Ishikawa (cell line): ENCODE measurements around the gene HLCS.

Experiments used
- CEBPB ChIP-seq: IDR thresholded peaks from 2 replicates; pipeline ENCODE4 v1.6.1; 2012
- CREB1 ChIP-seq: IDR thresholded peaks from 2 replicates; pipeline ENCODE4 v1.6.1; 2012; ENCODE audit warnings: low read depth
- EGR1 ChIP-seq: IDR thresholded peaks from 2 replicates; pipeline ENCODE4 v1.6.1; 2012
- EP300 ChIP-seq: IDR thresholded peaks from 2 replicates; pipeline ENCODE4 v1.6.1; 2012; ENCODE audit warnings: borderline replicate concordance
- FOXM1 ChIP-seq: IDR thresholded peaks from 2 replicates; pipeline ENCODE4 v1.6.1; 2012; ENCODE audit warnings: low read depth, borderline replicate concordance
- NFIC ChIP-seq: IDR thresholded peaks from 2 replicates; pipeline ENCODE4 v1.6.1; 2012
- RAD21 ChIP-seq: IDR thresholded peaks from 2 replicates; pipeline ENCODE4 v1.6.1; 2012; ENCODE audit warnings: low read depth
- TAF1 ChIP-seq: IDR thresholded peaks from 2 replicates; pipeline ENCODE4 v1.6.1; 2012; ENCODE audit warnings: low read depth, mild to moderate bottlenecking
- TCF12 ChIP-seq: IDR thresholded peaks from 2 replicates; pipeline ENCODE4 v1.6.1; 2012; ENCODE audit warnings: low read depth
- TEAD4 ChIP-seq: IDR thresholded peaks from 2 replicates; pipeline ENCODE4 v1.6.1; 2012
- YY1 ChIP-seq: IDR thresholded peaks from 2 replicates; pipeline ENCODE4 v1.6.1; 2012; ENCODE audit warnings: low read depth
- ZBTB7A ChIP-seq: IDR thresholded peaks from 2 replicates; pipeline ENCODE4 v1.6.1; 2012; ENCODE audit warnings: low read depth
- TF ChIP-seq, protein P1 (sequence below): IDR thresholded peaks from 2 replicates; pipeline ENCODE4 v1.6.1; 2012
- TF ChIP-seq, protein P2 (sequence below): IDR thresholded peaks from 2 replicates; pipeline ENCODE4 v1.6.1; 2012; ENCODE audit warnings: low read depth, mild to moderate bottlenecking
- TF ChIP-seq, protein P3 (sequence below): IDR thresholded peaks from 2 replicates; pipeline ENCODE4 v1.6.1; 2012

HLCS gene

DNA sequence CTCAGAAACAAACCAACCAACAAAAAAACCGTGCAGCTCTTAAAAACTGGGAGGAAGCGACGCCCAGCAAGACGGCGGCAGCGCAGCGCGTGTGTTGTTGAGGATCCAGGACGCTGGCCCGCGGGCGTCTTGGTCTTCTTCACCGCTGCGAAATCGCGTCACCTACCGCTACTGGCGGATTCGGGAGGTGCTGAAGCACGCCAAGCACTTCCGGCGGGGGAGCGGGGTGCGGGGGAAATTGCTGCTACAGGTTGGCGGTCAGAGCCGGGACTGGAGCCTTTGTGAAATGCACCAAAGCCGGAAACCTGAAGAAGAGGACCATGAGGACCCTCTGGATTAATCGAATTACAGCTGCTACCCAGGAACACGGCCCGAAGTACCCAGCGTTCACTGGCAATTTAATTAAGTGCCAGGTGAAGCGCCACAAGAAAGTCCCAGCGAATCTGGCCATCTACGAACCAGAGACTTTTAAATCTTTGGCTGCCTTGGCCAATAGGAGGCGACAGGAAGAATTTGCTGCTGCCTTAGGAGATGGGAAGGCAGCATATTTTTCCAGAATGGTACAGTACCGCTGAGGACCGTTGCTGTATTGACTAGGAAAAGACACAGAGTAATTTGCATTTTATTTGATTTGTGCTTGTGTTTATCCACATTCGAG, 28.2 kb upstream of the HLCS start:
- no peak for TF ChIP-seq TEAD4
- no peak for TF ChIP-seq NFIC
- TF ChIP-seq ZBTB7A, result no peak
- TF ChIP-seq, protein P1, sequence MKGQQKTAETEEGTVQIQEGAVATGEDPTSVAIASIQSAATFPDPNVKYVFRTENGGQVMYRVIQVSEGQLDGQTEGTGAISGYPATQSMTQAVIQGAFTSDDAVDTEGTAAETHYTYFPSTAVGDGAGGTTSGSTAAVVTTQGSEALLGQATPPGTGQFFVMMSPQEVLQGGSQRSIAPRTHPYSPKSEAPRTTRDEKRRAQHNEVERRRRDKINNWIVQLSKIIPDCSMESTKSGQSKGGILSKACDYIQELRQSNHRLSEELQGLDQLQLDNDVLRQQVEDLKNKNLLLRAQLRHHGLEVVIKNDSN, result no peak
- no peak for TF ChIP-seq TCF12
- no peak for TF ChIP-seq TAF1
- TF ChIP-seq FOXM1, result no peak
- TF ChIP-seq YY1, result no peak
- TF ChIP-seq EGR1, result no peak
- TF ChIP-seq, protein P2, sequence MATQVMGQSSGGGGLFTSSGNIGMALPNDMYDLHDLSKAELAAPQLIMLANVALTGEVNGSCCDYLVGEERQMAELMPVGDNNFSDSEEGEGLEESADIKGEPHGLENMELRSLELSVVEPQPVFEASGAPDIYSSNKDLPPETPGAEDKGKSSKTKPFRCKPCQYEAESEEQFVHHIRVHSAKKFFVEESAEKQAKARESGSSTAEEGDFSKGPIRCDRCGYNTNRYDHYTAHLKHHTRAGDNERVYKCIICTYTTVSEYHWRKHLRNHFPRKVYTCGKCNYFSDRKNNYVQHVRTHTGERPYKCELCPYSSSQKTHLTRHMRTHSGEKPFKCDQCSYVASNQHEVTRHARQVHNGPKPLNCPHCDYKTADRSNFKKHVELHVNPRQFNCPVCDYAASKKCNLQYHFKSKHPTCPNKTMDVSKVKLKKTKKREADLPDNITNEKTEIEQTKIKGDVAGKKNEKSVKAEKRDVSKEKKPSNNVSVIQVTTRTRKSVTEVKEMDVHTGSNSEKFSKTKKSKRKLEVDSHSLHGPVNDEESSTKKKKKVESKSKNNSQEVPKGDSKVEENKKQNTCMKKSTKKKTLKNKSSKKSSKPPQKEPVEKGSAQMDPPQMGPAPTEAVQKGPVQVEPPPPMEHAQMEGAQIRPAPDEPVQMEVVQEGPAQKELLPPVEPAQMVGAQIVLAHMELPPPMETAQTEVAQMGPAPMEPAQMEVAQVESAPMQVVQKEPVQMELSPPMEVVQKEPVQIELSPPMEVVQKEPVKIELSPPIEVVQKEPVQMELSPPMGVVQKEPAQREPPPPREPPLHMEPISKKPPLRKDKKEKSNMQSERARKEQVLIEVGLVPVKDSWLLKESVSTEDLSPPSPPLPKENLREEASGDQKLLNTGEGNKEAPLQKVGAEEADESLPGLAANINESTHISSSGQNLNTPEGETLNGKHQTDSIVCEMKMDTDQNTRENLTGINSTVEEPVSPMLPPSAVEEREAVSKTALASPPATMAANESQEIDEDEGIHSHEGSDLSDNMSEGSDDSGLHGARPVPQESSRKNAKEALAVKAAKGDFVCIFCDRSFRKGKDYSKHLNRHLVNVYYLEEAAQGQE, result no peak
- no peak for TF ChIP-seq CEBPB
- no peak for TF ChIP-seq CREB1
- TF ChIP-seq RAD21, result no peak
- TF ChIP-seq EP300, result no peak

DNA sequence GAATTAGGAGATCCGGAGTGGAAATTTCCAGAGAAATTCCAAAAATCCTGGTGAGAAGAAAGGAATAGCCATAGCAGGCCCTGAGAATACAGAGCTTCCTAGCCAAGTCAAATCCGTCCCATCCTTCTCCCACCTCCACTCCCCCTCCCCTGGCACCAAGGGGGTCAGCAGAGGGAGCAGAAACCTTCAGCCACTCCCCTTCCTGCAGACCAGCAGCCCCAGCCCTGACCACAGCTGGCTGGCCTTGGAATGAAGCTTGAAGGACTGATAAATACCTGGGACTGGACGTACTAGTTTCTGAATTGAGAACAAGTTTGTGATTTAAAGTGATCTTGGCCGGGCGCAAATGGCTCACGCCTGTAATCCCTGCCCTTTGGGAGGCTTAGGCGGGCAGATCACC, 26.2 kb upstream of the HLCS start:
- TF ChIP-seq ZBTB7A (no peak), YY1 (no peak), RAD21 (no peak), TAF1 (no peak), CREB1 (no peak), TEAD4 (no peak), CEBPB (no peak), TCF12 (no peak), FOXM1 (no peak), EGR1 (no peak), NFIC (no peak), EP300 (no peak)
- TF ChIP-seq, protein P2, result no peak
- TF ChIP-seq, protein P1, result no peak
- TF ChIP-seq, protein P3, sequence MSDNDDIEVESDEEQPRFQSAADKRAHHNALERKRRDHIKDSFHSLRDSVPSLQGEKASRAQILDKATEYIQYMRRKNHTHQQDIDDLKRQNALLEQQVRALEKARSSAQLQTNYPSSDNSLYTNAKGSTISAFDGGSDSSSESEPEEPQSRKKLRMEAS, result no peak

DNA sequence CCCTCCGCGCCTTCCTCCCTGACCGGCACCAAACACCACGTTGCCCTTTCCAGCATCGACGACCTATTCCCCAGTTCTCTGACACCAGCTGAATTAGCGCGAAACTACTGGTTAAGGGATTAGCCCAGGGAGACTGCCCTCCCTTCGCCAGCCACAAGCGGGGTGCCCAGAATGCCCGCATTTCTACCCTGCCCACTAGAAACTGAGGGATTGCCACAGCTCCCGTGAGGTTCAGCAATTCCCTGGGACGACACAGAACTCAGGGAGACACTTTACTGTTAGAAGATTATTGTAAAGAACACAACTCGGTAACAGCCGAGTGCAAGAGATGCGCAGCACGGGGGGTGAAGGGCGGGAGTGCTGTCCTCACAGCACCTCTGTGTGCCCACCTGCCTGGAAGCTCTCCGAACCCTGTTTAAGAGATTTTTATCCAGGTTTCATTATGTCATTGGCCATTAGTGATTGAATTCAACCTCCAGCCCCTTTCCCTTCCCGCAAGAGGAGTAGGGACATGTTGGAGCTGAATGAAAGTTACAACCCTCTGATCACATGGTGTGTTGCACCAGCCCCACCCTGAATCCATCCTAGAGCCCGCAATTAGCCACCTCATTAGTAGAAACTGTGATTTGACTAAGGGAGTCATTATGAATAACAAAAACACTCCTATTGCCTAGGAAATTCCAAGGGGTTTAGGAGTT, 24.2 kb upstream of the HLCS start:
- no peak for TF ChIP-seq CEBPB
- no peak for TF ChIP-seq TCF12
- no peak for TF ChIP-seq YY1
- no peak for TF ChIP-seq RAD21
- no peak for TF ChIP-seq TAF1
- no peak for TF ChIP-seq CREB1
- no peak for TF ChIP-seq ZBTB7A
- TF ChIP-seq, protein P1, result no peak
- TF ChIP-seq, protein P3, result no peak
- TF ChIP-seq NFIC, result no peak
- no peak for TF ChIP-seq FOXM1
- no peak for TF ChIP-seq EP300
- no peak for TF ChIP-seq EGR1
- TF ChIP-seq, protein P2, result no peak
- no peak for TF ChIP-seq TEAD4
